HFF-Myc (cell line): ENCODE measurements around the gene ARSB.

Source experiments
- DNase-seq: peaks from one replicate; pipeline ENCODE4 v3.0.0-alpha.2; 2011; ENCODE audit warnings: low read depth; ENCODE audit errors: extremely low read depth
- H3K4me3 ChIP-seq: replicated peaks from 2 replicates; pipeline ENCODE4 v1.5.1; 2011; ENCODE audit warnings: low read depth, mild to moderate bottlenecking, control low read depth, low read length
- CTCF ChIP-seq: IDR thresholded peaks from 2 replicates; pipeline ENCODE4 v1.5.1; 2012; ENCODE audit warnings: mild to moderate bottlenecking, low read depth, low read length, control low read depth; ENCODE audit errors: missing control alignments

Gene ARSB

GRCh38 chr5:78785454-78785853 lies 199.7 kb downstream of the ARSB start:
- H3K4me3 ChIP-seq, result no peak overlapping the region
- no peak for TF ChIP-seq CTCF
- DNase-seq, result no peak

- TF ChIP-seq CTCF, result no peak
- no peak for DNase-seq
- no peak overlapping the region for H3K4me3 ChIP-seq
Measured at GRCh38 chr5:78783434-78784130, 201.5 kb downstream of the ARSB start.

GRCh38 chr5:78782728-78783127 lies 202.4 kb downstream of the ARSB start:
- TF ChIP-seq CTCF, result no peak
- no peak overlapping the region for H3K4me3 ChIP-seq
- no peak for DNase-seq

- no peak for TF ChIP-seq CTCF
- DNase-seq, result no peak
- H3K4me3 ChIP-seq, result no peak overlapping the region
Measured at GRCh38 chr5:78781611-78782286, 203.4 kb downstream of the ARSB start.

- DNase-seq, result peak; percentile 68
- H3K4me3 ChIP-seq, result no peak overlapping the region
- TF ChIP-seq CTCF, result no peak
Measured at GRCh38 chr5:78779771-78780616, 205.1 kb downstream of the ARSB start.

GRCh38 chr5:78779262-78779661 lies 205.8 kb downstream of the ARSB start:
- H3K4me3 ChIP-seq, result no peak overlapping the region

More at GRCh38 chr5:78779262-78779661, 205.8 kb downstream of the ARSB start:
- TF ChIP-seq CTCF, result no peak
- DNase-seq, result no peak
